CD4-positive, alpha-beta T cell treated with Interleukin-4 for 4 hours (primary cell): ENCODE measurements around the gene APOL5.
"Not testable (repeated sequence)": the region's sequence is repeated elsewhere in the genome, so short reads cannot be mapped to it uniquely, and the experiment has no call there.

Source experiments
- DNase-seq: peaks from one replicate; pipeline ENCODE4 v3.0.0-alpha.2; 2020

APOL5 gene

DNA sequence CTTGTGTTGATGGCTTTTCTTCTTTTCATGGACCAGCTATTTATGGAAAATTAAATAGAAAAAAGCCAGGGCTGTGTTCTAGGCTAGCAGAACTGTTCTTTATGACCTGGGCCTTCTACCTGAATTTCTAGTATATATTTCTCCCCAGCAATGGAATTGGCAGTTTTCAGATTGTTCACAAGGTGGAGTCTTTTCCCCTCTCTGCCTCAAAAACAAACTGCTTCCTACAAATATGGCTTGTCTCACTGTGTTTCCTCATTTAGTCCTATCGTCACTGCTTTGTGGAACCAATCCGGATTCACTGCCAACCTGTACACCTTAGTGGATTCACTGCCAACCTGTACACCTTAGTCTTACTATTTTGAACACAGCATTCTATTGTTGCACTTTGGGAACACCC, 5.0 kb upstream of the APOL5 start:
- DNase-seq, result no peak

DNA sequence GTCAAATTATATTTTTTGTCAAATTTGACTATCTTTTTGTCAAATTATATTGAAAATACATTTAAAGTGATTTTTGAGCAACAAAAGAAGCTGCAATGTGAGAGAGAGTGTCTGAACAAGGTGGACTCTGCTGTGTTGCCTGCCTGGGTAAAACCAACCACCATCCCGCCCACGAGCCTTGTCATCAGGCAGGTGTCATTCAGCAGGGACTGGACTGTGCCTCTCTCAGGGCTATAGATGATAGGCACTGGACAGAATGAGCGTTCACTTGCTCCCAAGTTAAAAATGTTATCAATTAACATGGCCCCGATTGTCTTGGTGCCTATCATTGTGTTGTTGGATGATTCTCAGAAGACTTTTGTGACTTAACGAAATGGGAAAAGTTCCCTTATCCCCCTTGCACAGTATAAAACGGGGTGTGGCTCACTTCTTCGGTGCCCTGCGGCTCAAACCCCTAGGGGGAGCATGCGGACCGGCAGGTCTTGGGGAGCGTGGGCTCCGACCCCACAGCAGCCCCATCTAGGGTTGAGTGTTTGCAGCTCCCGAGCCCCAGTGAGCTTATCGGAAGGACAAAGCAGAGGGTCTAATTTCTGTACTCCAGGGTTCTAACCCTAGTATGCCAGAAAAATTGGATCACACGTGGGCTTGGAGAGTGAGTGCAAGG, 1.7 kb downstream of the APOL5 start:
- no peak for DNase-seq

DNA sequence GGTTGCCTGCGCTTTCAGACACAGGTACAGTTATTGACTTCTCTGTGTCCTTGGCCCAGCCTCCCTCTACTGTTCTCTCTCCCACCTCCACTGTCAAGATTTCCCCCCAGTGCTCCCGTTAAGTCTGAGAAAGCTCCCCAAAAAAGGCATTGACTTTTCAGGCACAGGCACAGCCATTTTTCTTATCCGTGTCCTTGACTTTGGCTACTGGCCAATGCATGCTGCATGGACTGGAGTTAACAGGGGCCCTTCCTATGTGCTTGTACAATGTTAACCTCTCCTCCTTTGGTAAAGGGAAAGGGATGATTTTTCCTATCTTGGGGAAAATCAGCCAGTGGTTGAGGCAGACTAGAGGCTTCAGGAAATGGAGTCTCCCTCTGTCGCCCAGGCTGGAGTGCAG, 4.3 kb downstream of the APOL5 start:
- DNase-seq, result no peak

DNA sequence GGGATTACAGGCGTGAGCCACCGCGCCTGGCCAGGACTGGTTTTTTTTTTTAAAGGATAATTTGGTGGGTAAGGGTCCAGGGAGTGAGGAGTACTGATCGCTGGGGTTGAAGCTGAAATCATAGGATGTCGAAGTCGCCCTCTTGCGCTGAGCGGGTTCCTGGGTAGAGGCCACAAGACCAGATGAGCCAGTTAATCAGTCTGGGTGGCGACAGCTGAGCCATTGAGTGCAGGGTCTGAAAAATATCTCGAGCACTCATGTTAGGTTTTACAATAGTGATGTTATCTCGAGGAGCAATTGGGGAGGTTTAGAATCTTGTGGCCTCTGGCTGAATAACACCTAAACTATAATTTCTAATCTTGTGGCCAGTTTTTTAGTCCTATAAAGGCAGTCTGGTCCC, 7.8 kb downstream of the APOL5 start:
- no peak for DNase-seq

DNA sequence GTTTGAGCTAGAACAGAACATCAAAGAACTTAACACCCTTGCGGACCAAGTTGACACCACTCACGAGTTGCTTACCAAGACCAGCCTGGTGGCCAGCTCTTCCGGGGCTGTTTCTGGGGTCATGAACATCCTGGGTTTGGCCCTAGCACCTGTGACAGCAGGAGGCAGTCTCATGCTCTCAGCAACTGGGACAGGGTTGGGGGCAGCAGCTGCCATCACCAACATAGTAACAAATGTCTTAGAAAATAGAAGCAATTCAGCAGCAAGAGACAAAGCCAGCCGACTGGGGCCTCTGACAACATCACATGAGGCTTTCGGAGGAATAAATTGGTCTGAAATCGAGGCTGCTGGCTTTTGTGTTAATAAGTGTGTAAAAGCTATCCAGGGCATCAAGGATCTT, 8.7 kb downstream of the APOL5 start:
- no peak for DNase-seq

DNA sequence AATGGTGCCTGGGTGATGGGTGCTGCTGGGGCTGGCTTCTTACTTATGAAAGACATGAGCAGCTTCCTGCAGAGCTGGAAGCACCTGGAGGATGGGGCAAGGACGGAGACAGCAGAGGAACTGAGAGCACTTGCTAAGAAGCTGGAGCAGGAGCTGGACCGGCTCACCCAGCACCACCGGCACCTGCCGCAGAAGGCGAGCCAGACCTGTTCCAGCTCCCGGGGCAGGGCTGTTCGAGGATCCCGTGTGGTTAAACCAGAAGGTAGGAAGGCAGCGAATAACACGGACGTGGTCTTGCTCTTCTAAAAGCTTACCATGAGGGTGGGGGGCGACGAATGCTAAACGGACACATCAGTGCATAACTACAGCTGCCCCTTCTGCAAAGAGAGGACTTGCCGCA, 9.3 kb downstream of the APOL5 start:
- DNase-seq, result no peak

DNA sequence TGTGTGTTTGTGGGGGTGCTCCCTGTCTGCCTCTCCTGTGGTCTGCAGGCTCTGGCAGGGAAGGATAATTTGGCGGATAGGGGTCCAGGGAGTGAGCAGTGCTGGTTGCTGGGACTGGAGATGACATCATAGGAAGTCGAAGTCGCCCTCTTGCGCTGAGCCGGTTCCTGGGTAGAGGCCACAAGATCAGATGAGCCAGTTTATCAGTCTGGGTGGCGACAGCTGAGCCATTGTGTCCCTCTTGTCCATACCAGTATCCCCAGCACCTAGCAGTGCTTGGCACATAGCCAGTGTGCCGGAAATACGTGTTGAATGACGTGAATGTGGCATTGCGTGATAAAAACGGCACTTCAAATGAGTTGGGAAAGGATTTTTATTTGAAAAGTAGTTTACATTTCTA, 9.8 kb downstream of the APOL5 start:
- DNase-seq, result no peak

DNA sequence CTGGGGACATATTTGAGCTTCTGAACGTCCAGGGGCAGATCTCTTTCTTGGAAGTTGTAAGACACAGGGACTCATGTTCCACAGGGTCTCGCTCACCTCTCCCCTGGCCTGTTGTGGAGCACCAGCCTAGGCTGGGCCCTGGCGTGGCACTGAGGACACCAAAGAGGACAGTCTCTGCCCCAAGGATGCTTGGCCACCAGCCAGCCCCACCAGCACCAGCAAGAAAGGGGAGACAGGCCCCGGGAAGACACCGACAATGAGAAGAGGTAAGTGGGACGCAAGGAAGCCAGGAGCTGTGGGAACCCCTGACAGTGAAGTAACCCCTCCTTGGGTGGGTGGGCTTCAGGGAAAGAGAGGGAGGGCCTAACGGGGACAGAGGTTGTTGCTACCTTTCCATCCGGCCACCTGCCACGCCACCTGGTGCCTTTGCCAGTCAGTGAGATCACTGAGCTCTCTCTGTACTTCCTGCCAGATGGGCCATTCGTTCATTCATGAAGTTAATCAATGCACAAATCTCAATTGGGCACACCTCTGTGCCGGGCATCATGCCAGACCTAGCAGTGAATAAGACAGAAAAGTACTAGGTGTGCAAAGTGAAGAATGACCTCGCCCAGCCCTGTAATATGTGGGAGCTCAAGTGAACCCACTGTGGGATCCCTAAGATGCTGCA, 11.1 kb downstream of the APOL5 start:
- DNase-seq, result no peak

DNA sequence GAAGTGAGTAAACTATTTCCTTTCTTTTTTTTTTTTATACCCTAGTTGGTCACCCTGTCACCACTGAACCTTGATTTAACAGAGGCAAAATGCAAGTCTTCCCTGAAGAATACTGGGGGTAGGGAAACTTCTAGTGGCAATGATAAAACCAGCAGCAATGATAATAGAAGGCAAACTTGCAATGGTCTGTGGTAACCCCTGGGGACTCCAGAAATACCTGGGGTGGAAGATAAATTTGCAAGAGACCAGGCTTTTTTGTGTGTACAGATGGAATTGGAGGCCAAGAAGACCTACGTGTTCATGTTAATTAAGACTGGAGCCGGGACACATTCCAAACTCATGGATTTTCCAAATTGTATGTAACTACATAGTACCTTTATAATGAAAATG, 11.6 kb downstream of the APOL5 start:
- no peak for DNase-seq

DNA sequence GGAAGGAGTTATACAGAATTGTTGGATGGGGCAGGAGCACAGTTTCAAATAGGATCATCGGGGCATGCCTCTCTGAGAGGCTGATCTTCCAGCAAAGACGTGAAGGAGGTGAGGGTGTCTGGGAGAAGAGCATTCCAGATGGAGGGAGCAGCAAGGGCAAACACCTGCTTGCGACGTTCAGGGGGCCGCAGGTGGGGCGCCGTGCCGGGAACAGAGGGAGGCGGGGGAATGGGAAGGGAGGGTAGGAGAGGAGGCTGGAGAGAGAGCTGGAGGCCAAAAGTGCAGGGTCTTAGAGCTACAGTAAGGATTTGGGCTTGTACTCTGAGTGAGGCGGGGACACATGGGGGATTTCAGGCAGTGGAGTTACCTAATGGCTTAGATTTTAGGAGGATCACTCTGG, 13.6 kb downstream of the APOL5 start:
- no peak for DNase-seq

DNA sequence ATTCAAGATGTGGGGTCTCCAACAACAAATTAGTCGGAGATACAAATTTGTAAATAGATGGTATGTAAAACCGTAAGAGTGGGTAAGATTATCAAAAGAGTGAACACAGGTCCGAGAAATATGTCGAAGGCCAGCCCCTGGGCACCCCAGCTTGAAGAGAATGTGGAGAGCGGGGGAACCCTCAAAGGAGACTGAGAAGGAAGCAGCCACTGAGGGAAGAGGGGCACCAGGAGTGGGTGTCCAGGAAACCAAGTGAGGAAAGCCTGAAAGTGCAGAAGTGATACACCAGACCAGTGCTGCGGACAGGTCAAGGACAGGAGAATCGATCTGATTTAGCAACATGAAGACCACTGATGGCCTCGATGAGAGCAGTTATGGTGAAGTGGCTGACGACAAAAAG, 14.4 kb downstream of the APOL5 start:
- DNase-seq, result no peak

DNA sequence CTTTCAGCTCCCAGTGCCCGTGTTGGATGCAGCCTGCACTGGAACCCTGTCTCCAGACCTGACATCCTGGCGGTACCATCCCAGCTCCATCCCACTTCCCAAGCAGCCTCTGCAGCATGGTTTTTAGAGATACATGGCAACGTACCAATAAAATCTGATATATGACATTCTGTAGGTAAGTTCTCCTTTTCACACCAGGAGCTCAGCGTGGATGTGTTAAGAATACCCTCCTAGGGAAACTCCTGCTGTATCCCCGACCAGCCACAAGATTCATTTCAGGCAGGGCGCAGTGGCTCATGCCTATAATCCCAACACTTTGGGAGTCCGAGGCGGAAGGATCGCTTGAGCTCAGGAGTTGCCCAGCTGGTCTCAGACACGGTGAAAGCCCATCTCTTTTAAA, 15.4 kb downstream of the APOL5 start:
- DNase-seq, result no peak

DNA sequence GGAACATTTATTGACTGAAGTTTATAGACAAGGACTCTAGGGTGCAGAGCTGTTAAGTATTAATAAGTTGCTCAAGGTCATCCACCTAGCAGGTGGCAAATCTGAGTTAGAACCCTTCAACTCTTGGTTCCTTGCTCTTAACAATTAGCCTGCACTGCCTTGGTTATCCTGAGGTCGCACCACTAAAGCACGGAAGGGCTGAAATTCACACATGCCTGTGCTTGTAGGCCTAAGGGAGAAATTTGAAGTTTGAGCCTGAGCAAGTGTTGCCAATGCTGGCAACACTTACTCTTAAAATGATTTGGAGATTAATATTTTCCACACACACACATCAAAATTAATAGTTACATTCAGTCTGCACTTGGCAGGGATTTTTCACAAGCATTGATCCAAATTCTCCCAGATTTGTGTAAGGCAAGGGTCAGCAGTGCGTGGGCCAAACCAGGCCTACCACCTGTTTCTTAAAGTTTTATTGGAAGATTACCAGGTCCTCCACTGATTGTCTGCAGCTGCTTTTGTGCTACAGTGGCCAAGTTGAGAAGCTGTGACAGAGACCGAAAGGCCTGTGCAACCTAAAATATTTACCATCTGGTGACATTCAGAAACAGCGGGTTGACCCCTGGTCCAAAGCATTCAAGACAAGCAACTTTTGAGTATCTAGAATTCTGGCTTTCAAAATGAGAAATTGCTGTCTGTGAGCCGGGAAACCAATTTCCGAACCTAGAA, 16.3 kb downstream of the APOL5 start:
- no peak for DNase-seq

DNA sequence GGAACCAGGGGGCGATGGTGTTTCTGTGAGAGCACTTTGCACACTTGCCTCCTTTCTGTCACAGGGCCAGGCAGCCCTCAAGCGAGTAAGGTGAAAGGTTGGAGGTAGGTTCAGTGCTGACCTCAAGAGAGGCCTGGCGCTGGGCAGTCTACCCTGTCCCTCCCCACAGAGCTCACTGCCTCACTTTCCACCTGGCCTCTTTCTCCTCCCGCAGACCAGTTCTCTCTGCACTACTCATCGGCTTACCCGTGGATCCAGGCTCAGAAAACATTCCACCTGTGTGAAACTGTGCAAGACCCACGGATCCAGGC, 16.8 kb downstream of the APOL5 start:
- no peak for DNase-seq

DNA sequence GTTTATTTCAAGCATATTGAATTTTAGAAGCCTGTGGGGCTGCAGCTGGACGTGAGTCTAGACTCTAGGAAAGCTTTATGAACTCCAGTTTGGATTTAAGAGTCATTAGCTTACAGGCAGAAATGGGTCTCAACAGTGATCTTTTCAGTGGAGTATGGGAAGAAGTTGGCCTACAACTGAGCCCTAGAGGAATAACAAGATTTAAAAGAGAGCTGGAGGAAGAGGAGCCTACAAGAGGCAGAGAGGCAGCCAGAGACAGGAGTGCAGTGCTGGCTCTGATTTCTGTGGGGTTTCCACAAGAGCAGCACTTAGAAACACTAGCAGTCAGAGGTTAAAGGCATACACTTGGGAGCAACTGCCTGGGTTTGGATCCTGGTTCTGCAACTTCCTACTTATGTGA, 17.9 kb downstream of the APOL5 start:
- DNase-seq, result no peak

DNA sequence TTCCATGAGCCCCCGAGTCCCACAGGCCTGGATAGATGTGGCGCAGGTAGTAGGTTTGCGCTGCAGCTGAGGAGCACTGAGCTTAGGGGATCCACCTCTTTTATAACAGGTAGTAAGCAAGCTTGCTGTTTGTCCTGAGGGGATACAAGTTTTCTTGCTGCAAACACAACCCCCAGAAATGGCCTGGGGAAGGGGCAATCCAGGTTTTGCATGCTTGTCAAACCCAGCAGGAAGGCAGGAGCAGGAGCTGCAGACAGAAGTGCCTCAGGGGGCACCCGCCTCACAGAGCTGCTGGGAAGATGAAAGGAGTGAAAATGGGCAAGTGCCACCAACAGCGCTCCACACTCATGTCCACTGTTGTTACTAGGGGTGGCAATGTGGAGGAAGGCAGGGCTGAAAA, 18.5 kb downstream of the APOL5 start:
- no peak for DNase-seq

DNA sequence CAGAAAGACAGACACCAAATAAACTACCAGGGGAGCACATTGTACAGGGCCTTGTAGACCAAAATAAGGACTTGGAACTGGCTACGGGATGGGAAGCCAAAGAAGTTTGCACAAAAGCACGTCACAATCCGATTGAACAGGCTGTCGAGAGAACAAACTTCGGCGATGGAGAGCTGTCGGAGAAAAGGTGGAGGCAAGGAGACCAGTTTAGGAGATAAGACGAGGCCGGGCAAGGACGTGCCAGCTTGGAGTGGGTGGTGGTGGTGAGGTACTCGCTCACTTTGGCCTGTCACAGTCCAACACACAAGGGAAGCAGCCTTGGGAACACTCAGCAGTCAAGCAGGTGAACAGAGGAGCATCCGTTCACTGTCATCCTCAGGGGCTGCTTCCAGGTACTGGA, 19.0 kb downstream of the APOL5 start:
- DNase-seq, result no peak

DNA sequence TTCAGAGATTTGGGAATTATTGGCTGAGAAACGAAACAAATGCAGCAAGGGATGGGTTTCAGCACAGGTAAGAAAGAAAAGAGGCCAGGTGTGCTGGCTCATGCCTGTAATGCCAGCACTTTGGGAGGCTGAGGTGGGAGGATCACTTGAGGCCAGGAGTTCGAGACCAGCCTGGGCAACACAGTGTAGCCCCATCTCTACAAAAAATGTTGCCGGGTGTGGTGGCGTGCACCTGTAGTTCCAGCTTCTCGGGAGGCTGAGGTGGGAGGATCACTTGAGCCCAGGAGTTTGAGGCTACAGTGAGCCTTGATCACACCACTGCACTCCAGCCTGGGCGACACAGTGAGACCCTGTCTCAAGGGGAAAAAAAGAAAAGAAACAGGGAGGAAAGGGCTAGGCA, 20.2 kb downstream of the APOL5 start:
- DNase-seq, result not testable (repeated sequence)

DNA sequence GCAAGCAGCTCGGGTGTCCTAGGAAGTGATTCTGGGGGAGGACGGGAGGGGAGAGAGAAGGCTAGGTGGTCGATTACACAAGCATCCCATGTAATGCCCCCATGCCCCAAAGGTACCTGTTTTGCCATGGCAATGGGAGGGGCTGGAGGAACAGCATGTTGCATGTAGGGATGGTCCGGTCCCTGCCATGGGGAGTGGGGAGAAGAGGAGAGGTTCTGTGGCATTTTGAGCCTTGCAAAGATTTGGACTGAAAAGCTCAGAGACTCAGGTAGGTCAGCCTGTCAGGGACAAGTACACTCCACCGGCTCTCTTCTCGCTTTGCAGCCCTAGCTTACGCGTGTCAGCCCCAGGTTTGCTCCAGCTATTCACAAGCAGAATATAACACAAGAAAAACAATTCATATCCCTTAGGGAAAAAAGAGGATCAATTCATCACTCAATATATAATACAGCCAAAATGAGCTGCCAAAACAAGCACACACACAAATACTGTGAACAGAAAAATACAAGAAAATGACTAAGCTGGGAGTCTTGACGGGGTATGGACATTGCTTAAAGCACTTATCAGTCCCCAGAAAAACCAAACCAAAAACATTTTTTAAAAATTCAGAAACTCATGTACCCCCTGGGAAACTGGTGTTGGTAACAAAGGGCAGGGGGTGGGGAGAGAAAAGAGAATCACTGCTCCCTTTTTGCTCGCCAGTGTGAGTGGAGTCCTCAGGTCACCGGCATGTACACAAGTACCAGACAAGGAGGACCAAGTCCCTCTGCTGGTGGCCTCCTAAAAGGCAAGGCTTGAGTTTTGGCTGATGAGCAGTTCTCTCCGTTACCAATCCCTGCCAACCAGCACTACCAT, 21.6 kb downstream of the APOL5 start:
- peak; percentile 6 for DNase-seq

DNA sequence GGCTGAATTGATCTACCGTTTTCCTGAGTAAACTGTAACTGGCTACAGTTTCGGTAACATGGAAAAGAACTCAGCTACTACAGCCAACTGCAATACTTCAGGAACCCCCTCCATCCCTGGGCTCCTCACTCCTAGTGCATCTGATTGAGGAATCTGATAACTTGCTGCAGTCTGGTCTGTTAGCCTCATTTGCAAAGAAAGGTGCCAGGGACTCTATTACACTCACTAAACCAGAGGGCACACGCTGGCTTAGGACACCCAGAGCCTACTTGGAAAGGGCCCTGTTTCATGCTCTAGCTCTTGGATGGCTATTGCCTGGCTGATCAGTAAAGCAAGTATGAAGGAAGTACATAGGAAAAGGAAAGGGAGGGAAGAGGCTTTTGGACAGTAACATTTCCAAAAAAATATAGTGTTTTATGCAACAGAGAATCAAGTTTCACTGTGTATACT, 22.3 kb downstream of the APOL5 start:
- DNase-seq, result no peak

DNA sequence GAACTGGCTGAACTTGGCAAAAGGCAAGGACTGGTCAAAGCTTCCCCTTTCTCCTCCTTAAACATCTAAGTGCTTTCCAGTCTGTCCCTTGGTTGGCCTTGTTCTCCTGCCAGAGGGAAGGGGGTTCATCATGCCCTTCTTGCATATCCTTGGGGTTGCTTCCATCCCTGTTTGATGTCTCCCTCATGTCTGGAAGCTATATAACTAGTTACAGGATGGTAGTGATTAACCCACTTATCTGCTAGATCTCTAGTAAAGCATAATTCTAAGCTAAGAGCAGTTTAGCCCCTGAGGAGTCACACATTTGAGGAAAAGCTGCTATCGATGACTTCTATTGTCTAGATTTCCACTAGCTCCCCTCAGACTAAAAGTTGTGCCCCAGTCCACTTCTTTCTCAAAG, 22.9 kb downstream of the APOL5 start:
- DNase-seq, result no peak

DNA sequence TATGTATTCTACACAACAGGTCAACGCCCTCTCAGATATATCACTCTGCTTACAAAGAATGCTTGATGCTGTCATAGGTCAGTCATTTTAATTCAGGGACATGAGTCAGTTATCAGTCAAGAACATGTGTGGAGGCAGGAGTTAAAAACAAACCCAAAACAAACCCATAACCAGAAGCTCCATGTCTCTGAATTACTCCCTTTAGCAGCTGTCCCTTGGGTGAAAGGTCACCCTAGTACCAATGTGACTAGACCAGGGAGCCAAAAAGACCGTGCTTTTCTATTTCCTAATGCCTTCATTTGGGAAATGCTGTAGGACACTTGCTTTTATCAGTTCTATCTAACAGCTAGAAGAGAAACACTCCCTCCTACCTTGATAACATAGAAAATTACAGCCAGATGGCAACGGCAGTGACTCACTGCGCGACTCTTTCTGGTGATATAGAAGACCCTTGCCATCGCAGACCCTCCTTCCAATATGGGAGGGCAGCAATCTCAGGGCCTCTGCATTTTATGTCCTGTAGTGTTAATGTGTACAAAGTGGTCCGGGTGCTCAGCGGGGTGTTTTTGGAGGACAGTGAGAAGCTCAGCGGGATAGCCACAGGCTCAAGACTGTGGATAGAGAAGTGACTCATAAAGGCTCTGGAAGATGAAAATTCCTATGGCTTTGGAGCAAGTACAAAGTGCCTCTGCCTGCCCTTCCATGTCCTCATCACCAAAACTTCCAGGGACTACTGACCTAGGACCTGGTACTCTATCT, 24.8 kb downstream of the APOL5 start:
- no peak for DNase-seq

DNA sequence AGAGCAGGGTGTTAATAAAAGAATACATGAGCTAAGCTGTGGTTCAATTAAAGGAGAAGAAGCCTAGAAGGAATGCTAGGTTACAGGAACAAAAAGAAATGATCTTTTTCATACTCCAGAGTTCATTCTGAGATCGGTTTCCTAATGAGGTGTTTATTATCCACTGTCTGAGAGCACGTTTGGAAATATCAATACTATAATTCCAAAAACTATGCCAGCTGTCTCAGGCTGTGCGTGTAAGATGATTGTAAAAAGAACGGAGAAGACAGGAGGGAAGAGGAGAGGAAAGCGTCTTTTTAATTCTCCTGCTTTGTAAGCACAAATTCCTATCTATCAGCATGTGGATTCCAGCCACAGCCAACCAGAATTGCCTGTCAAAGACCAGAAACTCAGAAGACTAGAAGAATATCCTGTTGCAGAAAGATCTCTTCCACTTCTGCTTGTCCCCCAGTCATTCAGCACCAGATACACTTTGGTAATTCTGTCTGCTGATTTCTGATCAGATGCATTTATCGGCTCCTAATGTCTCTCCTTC, 25.7 kb downstream of the APOL5 start:
- no peak for DNase-seq
